OCI-LY3 (cell line): ENCODE data around the gene CROCC2.

Source experiments
- CTCF ChIP-seq: fragments of 200-600, 300-600 bp; sonication (generic); IDR thresholded peaks from 2 replicates; pipeline ENCODE4 v1.5.1; 2014; ENCODE audit warnings: antibody characterized with exemption, low read length, low read depth
- EZH2phosphoT487 ChIP-seq: fragments of 200-600 bp; shearing (Covaris generic); IDR thresholded peaks from 2 replicates; pipeline ENCODE4 v1.6.1; 2018; ENCODE audit warnings: antibody characterized with exemption, mixed run types, low read depth

- TF ChIP-seq CTCF (no peak), EZH2phosphoT487 (no peak)
Observed at GRCh38 chr2:240928476-240929363, 22.6 kb downstream of the CROCC2 start.
